IPS-11a (cell line): Measurements from ENCODE around the gene ACP3.

Source experiments
- H3K4me3 ChIP-seq: one replicate; pipeline ENCODE4 v1.5.1; 2013; ENCODE audit warnings: low read depth, low read length, control low read depth

ACP3 gene

DNA sequence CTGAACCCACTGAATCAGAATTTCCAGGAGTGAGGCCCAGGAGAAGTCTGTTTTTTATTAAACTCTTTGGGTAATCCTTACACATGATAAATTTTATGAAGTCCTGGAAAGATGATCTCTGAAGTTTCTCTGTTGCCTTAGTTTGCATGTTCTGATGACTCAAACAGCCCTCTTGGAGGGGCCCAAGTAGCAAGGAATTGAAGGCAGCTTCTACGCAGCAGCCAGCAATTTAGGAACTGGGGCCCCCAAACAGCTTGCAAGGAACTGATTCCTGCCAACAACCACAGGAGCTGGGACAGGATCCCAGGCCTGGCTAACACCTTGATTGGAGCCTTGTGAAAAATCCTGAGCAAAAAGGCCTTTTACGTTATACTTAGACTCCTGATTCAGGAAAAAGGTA lies 5.4 kb upstream of the ACP3 start:
- no peak overlapping the region for H3K4me3 ChIP-seq

- no peak overlapping the region for H3K4me3 ChIP-seq
Observed at GRCh38 chr3:132315851-132316250, 1.4 kb upstream of the ACP3 start.

- H3K4me3 ChIP-seq, result no peak overlapping the region
Observed at GRCh38 chr3:132318451-132318850, 1.2 kb downstream of the ACP3 start.

DNA sequence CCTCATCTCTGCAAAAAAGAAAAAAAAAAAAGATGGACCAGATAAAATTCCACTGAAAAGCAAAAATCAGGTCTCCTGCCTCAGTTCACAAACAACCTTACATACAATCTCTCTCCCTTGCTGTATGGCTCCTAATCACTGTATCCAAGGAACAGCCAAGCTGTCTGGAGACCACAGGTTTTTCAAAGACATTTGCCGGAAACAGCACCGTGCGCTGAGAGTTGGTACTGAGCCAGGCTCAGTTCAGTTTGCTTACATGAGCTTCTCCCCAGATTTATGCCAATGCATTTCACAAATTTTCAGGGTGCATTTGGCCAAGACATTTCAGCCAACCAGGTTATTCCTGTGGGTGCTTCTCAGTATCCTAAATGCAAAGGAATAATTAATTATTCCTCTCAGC lies 4.1 kb downstream of the ACP3 start:
- H3K4me3 ChIP-seq, result no peak overlapping the region

GRCh38 chr3:132325103-132325606 lies 7.9 kb downstream of the ACP3 start:
- no peak overlapping the region for H3K4me3 ChIP-seq

- no peak overlapping the region for H3K4me3 ChIP-seq
Observed at GRCh38 chr3:132325634-132326033, 8.4 kb downstream of the ACP3 start.

GRCh38 chr3:132326251-132326650 lies 9.0 kb downstream of the ACP3 start:
- H3K4me3 ChIP-seq, result no peak overlapping the region

DNA sequence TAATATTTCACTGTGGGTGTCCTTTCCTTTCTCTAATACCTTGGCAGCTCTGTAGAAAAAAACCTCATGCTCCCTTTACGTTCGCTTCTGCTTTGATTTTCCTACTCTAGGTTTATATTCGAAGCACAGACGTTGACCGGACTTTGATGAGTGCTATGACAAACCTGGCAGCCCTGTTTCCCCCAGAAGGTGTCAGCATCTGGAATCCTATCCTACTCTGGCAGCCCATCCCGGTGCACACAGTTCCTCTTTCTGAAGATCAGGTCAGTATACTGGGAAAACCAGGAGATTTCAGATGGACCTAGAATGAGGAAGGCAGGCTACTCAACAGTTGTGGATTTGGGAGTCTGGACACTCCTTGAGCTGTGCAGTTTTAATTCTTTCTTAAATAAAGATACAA lies 14.9 kb downstream of the ACP3 start:
- no peak overlapping the region for H3K4me3 ChIP-seq

- no peak overlapping the region for H3K4me3 ChIP-seq
Observed at GRCh38 chr3:132332508-132332907, 15.3 kb downstream of the ACP3 start.

- no peak overlapping the region for H3K4me3 ChIP-seq
Observed at GRCh38 chr3:132341746-132342145, 24.5 kb downstream of the ACP3 start.

GRCh38 chr3:132342183-132342582 lies 25.0 kb downstream of the ACP3 start:
- no peak overlapping the region for H3K4me3 ChIP-seq

DNA sequence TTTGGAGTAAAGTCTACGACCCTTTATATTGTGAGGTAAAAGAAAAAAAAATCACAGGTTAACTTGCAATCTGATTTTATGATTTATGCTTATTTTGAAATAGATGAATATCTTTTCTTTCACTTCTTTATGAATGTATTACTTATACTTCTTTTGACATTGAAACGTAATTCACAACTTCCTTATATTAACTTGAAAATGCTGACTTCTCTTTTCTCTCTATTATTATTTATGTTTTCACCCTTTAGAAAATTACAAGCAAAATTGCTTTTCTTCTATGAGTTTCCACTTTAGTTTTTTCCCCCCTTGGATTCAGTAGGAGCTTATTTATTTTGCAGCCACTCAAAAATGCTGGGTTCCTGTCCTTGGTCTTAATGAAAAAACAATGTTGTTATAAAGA lies 25.4 kb downstream of the ACP3 start:
- H3K4me3 ChIP-seq, result no peak overlapping the region

GRCh38 chr3:132343018-132343612 lies 25.9 kb downstream of the ACP3 start:
- H3K4me3 ChIP-seq, result no peak overlapping the region

DNA sequence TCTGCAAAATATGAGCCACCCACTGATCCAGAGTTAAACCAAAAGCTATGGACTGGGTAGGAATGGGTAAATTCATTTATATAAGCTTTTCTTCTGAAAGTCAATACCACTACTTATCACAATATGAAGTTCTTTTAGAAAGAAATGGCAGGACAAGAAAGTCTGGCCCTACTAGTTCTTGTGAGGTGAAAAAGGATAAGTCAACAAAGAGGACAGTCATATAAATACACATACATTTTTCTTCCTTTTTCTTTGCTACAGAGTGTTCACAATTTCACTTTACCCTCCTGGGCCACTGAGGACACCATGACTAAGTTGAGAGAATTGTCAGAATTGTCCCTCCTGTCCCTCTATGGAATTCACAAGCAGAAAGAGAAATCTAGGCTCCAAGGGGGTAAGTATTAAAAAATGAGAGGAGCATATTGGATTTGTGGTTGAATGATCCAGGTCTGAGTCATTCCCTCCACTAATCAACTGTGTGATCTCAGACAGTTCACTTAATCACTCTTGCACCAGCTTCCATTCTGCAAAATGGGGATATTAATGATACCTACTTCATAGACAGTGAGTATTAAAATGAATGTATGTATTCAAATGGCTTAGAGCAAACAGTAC lies 27.6 kb downstream of the ACP3 start:
- no peak overlapping the region for H3K4me3 ChIP-seq

- H3K4me3 ChIP-seq, result no peak overlapping the region
Observed at GRCh38 chr3:132346841-132347736, 29.9 kb downstream of the ACP3 start.

DNA sequence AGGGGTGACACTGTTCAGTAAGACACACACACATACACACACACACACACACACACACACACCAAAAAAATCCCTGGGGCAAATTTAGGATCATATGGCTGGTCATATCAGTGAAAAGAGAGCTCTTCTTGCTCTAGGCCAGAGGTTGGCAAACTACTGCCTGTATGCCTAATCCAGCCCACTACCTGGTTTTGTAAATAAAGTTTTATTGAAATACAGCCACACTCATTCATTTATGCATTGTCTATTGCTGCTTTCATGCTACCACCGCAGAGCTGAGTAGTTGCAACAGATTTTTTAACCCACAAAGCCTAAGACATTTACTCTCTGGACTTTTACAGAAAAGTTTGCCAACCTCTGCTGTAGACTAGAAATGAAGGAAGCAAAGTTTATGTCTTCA lies 30.6 kb downstream of the ACP3 start:
- H3K4me3 ChIP-seq, result no peak overlapping the region

DNA sequence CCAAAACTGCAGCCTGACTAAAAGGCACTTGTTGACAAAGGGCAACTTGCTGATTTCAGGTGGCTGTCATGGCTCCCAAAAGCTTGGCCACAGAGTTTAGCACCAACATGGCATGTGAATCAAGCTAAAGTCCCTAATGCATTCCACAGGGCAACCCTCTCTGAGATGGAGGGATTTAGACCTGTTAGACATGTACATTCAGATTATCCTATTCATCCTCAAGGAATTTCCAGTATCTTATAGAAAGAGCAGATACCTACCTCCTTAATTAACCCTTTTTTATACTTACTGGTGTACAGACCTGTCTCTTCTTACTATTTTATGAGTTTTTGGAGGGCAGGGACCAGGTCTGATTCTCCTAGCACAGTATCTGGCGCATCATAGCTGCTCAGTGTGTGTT lies 31.3 kb downstream of the ACP3 start:
- no peak overlapping the region for H3K4me3 ChIP-seq

DNA sequence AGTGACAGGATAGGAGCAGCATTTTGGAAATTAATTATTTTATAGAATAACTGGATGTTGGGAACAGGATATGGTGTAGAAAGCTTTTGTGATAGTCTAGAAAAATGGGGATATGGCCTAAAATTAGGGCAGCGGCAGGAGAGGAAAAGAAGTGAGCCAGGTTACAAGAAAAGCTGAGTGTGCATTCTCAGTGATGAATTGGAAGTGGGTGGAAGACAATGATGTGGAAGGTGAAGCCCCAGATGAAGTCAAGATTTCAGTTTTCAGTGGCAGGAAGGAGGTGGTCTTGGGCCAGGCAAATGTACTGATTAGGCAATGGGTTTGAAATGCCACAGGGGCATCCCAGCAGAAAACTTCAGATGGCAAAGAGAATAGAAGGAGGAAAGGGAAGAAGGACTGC lies 33.6 kb downstream of the ACP3 start:
- H3K4me3 ChIP-seq, result no peak overlapping the region

GRCh38 chr3:132351222-132351806 lies 34.1 kb downstream of the ACP3 start:
- no peak overlapping the region for H3K4me3 ChIP-seq

GRCh38 chr3:132352556-132353143 lies 35.4 kb downstream of the ACP3 start:
- H3K4me3 ChIP-seq, result no peak overlapping the region
